ENCODE data around the gene FAM50A.

The FAM50A gene

DNA sequence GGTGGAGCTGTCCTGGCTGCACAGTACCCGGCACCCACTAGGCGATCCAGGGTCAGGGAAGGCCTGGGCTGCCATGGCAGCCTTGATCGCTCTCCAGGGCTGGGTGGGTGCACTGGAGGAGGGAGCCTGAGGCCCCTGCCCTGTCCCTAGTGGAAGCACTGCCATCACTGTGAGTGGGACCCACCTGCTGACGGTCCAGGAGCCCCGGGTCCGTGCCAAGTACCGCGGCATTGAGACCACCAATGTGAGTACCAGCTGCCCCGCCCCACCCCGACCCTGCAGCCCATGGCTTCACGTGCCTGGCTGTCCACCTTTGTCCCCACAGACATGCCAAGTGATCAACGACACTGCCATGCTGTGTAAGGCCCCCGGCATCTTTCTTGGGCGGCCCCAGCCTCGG is 23.0 kb downstream of the FAM50A start:
- no peak for DNase-seq

DNA sequence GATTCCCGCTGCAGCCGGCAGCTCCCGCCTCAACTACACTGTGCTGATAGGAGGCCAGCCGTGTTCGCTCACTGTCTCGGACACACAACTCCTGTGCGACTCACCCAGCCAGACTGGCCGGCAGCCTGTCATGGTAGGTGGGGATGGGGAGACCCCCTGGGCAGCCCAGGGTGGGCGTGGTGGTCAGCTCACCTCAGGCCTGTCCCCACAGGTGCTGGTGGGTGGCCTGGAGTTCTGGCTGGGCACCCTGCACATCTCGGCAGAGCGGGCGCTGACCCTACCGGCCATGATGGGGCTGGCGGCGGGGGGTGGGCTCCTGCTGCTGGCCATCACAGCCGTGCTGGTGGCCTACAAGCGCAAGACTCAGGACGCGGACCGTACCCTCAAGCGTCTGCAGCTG is 23.6 kb downstream of the FAM50A start:
- DNase-seq: no peak

DNA sequence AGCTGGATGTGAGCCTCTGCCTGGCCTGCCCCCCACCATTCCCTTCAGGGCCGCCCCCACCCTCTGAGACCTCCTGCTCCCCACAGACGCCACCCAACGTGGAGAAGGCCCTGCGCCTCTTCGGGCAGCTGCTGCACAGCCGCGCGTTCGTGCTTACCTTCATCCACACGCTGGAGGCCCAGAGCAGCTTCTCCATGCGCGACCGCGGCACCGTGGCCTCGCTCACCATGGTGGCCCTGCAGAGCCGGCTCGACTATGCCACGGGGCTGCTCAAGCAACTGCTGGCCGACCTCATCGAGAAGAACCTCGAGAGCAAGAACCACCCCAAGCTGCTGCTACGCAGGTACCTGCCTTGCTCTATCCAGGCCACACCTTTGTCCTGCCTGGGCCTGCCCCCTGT is 24.3 kb downstream of the FAM50A start:
- no peak for DNase-seq

DNA sequence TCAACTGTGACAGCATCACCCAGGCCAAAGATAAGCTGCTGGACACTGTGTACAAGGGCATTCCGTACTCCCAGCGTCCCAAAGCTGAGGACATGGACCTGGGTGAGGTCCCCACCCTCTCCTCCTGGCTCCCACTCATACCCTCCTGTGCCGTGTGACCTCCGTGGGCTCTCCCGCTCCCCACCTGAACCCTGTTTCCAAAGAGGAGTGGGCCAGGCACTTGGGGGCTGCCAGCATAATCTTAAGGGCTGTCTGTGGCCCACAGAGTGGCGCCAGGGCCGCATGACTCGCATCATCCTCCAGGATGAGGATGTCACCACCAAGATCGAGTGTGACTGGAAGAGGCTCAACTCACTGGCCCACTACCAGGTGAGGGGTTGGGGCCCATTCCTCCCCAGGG is 25.2 kb downstream of the FAM50A start:
- DNase-seq: no peak

DNA sequence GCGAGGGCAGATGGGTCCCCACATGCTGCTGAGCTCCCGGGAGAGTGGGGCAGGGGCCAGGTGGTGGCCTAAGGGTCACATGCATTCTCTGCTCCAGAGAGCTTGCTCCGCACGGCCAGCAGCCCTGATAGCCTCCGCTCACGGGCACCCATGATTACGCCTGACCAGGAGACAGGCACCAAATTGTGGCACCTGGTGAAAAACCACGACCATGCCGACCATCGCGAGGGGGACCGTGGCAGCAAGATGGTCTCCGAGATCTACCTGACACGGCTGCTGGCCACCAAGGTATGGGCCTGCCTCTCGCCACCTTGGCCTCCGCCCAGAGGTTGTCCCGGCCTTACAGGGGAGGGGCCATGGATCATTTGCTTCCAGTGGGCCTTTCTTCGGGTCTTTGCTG is 25.9 kb downstream of the FAM50A start:
- no peak for DNase-seq

DNA sequence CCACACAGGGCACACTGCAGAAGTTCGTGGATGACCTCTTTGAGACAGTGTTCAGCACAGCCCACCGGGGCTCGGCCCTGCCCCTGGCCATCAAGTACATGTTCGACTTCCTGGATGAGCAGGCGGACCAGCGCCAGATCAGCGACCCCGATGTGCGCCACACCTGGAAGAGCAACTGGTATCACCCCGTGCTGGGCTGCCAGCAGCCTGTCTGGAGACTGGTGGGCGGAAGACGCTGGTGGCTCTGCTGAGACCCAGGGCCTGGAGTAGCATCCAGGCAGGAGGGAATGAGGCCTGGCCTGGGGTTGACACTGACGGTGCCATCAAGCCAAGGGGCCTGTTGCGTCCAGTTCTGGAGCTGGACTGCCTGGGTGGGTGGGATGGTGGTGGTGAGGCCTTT is 26.5 kb downstream of the FAM50A start:
- no peak for DNase-seq

DNA sequence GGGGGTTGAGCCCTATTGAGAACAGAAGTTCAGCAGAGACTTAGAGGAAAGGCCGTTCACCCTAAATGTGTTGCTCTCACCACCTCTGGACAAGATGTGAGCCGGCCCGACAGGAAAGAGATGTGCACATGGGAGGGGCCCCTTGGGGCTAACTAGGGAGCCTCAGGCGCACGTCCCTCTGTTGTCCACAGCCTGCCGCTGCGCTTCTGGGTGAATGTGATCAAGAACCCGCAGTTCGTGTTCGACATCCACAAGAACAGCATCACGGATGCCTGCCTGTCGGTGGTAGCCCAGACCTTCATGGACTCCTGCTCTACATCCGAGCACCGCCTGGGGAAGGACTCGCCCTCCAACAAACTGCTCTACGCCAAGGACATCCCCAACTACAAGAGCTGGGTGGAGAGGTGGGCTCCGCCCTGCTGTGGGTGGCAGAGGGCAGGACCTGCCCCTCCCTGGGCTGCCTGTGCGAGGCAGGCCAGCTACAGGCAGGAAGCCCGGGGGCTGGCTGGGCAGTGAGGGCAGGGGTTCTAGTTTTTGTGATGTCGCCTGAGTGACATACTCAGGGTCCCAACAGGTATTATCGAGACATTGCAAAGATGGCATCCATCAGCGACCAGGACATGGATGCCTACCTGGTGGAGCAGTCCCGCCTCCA is 27.1 kb downstream of the FAM50A start:
- DNase-seq: no peak

DNA sequence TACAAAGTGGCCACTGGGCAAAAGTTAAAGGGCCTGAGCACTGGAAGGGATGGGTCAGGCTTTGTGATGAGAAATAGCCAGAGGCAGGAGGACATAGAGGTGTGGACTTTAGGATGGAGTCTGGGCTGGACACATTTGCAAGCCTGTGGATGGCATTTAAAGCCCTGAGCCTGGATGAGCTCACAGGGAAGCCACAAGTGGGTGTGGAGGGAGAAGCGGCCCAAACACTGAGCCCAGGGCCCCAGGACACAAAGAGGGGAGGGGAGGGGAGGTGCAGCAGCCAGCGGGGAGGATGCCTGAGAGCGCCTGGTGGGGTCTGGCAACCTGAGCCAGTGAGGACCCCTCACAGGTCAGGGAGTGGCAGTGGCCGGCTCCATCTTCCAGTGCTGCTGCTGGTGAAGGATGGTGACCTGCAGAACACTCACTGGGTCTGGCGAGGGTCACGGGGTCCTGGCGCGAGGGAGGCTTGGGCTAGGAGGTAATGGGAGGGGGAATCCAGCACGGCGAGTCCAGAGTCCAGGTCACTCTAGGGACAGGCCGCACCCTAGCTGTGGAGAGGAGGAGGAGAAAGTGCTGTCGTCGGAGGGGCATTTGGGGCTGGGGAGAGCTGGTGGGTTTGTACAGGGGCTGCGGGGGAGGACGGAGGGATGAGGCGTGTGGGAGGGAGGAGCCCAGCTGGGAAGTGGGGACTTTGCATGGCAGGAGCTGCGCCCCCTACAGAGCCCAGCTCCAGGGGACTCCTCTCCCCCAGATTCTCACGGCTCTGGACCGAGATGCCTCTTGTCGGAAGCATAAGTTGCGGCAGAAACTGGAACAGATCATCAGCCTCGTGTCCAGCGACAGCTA is 28.1 kb downstream of the FAM50A start:
- no peak for DNase-seq

DNA sequence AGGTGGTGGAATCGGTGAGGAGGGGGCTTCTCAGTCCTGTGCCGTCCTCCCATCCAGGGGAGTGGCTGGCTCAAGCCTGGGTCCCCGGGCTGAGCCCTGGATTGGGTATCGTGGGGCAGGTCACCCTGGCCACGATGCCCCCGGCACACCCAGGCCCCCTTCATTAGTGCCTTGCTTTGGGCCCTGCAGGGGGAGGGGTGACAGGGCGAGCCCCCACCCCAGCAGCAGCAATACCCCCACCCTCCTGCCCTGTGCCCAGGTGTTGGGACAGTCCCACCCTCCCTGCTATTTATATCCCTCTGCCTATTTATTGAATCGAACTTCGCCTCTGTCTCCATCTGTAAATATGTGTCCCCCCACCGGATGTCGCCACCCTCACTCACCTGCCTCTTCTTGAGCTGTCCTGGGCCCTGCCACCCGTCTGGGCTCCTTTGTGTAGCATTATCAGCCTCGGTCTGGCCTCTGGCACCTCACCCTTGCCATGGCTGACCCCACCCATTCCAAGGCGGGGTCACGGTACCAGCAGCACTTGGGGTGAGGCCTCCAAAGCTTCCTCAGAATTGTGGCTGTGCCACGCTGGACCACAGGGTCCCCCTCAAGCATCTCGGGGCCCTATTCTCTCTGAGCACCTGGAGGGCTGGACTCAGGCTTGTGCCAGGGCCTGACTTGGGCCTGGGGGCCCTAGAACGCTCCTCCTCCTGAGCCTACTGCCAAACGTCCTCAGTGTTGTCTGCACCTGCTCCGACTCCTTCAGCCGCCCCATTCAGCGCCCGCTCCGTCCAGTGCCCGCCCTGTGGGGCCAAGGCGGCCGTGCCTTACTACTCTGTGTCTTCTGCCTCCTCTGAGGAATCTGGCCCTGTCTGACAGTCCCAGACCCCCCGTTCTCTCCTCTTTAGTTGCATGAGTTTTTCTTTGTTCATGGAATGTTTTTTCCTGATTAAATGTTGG is 29.0 kb downstream of the FAM50A start:
- DNase-seq: no peak

DNA sequence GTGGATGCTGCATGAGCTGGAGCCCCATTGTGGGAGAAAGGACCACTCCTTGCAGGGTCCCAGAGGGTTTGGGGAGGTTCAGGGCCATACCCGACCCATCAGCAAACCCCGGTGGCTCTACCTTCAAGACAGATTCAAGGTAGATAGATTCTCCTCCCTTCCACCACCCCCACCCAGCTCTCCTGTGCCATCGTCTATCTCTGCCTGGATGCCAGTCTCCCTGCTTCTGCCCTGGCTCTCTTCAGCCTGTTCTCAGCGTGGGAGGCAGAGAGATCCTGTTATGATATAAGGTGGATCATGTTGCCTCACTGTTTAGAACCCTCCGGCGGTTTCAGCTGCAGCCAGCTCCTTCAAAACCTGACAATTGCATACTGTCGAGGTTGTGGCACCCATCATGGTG is 29.7 kb downstream of the FAM50A start:
- DNase-seq: no peak

DNA sequence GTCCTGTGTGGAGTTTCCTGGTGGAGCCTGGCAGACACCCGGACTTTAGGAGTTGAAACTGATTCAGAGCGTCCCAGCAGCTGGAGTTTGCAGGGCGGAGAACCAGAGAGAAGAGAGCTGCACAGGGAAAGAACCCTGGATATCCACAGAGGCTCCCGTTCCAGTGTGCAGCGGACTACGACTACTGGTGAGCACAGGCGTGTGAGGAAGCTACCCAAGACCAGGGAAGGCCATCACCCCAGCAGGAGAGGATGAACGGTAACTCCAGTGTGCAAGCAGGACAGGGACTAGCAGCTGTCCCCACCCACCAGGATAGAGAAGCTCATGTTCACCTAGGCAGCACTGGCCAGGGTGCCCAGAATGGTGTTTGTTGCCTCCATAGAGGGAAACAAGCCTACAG is 32.9 kb downstream of the FAM50A start:
- no peak for DNase-seq

DNA sequence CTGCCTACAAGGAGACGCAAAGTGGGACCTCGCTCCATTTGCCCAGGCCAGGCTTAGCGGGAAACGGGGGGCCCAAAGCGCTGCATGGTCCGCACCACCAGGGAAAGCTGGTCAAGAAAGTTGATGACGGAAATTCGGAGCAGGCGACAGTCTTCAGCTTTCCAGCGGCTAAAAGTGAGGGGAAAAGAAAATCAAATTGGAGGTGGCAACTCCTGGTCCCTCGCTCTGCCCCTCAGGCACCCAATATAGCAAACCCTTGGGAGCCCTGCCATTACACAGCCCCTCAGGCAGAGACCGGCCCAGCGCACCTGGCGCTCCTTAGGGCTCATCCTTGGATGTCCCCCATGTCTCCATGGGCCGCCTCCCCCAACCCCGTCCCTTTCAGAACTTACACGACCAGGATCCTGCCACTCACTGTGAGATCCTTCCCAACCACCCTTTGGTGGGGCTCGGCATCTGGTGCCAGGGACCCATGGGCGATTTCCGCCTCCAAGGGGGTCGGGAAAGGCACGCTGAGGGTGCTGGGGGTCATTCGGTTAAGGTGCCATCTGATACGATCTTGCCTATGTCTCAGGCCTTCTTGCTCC is 34.0 kb downstream of the FAM50A start:
- DNase-seq: no peak

DNA sequence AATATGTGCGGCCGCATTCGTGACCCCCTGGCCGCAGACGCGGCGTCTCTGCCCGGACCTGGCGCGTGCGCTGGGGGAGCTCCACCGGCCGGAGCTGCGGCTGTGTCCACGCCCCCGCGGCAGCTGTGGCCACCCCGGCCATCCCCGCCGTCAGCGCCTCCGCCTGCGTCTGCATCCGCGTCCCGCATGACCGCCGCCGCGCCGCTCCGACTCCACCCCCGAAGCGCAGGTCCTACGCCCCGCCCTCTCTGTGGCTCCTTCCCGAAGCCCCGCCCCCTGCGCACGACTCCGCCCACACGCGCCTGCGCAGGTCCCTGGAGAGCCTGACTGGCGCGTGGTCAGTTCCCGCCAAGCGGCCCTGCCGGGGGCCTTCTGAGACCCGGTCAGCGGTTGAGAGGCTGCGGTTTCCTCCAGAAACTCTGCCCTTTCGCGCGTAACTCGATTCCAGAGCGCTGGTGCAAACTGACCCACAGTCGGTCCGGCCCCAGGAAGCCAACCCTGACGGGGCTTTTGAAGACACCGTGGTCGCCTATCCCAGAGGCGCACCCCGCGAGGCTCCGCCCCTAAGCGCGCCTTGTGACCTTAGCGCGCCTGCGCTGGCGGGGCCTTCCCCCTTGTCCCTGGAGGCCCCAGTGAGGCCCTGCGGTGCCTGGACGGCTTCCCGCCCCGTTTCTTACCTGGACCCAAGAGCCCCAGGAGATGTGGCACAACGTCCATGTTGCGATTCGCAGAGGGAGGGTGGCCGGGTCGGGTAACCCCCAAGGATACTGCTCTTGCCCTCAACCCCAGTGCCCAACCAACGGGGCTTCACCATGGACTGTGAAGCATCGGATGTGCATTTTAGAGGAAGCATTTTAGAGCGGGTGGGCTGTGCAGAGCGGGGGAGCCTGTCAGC is 35.0 kb downstream of the FAM50A start, which contains the start of gene LAGE3:
Gene LAGE3, minus strand, starts transcription at position 554 of the 895 bp plus-strand sequence. Its CDS starts 366 bp downstream, at position 188.
- peak; percentile 57 to 69 for DNase-seq

DNA sequence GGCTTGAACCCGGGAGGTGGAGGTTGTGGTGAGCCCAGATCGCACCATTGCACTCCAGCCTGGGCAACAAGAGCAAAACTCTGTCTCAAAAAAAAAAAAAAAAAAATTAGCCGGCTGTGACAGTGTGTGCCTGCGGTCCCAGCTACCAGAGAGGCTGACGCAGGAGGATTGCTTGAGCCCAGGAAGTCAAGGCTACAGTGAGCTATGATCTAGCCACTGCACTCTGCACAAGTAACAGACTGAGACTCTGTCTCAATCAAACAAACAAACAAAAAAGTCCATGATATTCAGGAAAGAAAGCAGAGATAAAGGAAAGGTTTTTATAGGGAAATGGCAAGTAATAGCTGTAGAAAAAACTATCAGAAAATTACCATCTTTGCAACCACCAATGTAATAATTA is 37.3 kb downstream of the FAM50A start:
- no peak for DNase-seq

DNA sequence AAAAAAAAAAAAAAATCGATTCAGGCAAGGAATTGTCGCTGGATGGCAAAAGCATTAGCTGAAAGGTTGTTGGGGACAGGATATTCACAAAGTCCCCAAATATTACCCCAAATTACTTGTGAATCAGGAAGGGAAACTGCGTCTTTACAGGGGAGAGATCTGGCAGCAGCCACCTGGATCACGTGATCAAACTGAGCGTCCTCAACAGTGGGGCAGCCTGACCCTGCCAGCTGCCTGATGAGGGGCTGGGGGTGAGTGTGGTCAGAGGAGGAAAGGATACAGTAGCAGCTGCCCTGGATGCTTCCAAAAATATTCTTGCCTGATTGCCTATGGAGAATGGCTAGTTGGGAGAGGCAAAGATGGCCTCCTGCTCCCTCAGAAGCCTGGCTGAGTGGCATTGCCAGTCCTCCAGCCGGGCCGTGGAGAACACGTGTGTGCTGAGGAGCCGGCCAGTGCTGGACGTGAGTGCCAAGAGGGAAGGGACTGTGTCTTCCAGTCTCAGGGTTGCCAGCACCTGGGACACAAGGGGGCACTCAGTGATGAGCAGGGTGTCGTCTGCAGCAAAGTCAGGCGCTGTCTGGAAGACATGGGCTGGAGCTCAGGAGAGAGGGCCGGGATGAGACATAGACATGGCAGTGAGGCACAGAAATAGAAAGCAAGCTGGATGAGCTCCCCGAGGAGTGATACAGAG is 38.1 kb downstream of the FAM50A start:
- no peak for DNase-seq

DNA sequence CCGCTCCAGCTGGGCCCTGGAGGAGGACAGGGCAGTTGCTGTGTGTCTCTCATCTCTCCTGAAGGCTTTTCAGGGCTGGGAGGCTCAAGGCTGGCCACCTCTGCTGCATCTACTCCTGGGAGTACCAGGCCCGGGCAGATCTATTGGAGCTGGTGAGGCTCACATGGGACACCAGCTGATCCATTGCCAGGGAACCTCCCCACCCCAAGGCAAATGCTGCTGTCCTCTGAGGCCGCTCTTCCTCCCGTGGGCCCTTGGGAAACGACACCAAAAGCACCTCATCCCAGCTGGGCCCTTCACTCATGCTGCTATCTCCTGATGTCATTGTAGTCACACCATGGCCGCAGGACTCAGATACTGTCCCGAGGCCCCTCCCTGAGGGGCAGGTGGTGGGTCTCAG is 38.8 kb downstream of the FAM50A start:
- no peak for DNase-seq

DNA sequence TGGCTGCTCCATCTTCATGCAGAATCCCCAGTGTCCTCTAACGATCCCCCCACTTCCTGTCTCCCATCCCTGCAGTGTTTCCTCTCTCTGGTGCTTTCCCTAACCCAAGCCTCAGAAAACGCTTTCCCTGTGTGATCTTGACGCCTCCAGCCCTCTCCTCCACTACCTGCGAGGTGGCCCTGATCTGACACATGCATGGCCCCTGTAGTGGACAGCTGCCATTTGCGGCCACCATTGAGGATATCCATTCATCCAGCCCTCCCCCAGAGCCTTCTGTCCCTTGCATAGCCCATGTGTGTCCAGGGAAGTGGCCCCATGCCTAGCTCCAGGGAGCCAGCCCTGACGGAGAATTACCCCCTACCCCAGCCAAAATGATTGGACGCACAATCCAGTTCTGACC is 39.4 kb downstream of the FAM50A start:
- no peak for DNase-seq

DNA sequence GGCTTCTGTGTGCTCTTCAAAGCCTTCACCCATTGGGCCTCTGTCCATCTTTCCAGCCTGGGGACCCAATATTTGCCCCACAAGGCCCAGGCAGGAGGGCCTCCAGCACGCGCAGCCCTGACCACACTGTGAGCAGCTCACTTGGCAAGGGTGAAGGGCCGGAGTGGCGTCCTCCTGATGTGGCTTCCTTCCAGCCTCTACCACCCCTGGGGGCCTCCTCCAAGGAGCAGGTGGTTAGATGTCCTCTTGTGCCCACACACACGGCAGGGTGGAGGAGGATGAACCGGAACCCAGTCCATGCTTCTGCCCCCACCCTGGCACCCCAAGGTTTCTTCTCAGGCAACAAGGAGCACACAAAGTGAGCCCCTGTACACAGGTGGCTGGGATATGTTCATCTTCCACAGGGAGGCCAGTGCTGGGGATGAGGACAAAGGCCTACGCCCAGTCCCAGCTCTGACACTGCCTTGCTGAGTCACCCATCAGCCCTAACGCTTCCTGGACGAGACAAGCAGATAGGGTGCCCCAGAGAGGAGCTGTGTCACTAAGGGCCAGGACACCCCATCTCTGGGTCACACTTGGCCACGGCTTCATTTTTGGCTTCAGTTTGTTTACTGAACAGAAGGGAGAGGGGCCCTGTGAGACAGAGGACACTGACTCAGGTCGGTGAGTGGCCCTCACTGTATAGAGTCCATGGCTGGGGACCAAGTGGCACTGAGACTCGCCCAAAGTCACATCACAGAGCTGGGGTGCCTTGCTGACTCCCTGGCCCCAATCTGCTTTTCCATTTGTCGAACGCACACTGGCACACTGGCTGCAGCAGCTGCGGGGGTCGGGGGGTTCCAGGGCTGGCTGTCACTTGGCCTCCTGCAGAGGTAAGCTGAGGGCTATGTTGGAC is 40.6 kb downstream of the FAM50A start:
- DNase-seq: no peak

DNA sequence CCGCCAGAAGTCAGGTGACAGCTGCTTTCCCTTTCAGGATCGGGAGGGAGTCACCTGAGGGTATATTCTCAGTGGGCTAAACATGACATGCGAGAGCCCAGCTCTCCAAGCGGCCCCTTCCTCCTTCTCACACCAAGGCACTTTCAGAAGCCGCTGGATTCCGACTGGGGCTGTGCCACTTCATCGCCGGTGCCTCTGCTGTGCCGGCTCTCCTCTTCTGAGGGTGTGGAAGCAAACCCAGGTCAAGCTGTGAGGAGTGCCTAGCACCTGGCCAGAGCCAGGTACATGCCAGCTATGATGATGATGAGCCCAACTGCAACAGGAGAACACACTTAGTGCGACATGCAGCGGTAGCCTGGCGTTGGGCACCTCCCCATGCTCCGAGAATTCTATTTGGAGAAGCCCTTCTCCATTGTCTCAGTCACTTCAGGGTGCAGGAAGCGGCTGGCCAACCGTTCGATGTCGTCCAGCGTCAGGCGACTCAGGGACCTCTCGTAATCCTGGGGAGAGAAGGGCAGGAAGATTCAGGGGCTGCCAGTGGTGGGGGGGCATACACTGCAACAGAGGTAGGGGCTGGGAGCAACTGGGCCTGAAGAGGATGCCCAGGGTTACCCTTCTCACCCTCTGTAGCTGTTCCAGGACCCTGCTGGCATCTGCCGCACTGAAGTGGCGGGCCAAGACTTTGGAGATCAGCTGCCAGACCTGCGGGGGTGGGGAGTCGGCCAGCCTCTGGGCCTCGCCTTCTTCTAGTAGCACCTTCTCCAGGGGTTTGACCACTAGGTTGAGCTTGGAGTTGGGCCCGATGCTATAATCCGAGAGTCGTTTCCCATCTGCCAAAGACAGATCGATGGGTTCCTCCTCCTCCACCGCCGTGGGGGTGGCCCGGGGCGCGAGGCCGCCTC is 41.5 kb downstream of the FAM50A start:
- no peak for DNase-seq

All from Kasumi-1 (cell line).